DND-41 (cell line): ENCODE measurements around the gene ARFIP1.

Experiments
- EZH2 ChIP-seq: IDR thresholded peaks from 3 replicates; pipeline ENCODE4 v1.6.1; 2012; ENCODE audit warnings: borderline replicate concordance, low read depth, mild to moderate bottlenecking, moderate library complexity, low read length, inconsistent platforms; ENCODE audit not compliant: severe bottlenecking
- TF ChIP-seq, protein P1 (sequence below): IDR thresholded peaks from 2 replicates; pipeline ENCODE4 v1.5.1; 2012; ENCODE audit warnings: borderline replicate concordance, low read length, moderate library complexity, mild to moderate bottlenecking; ENCODE audit not compliant: poor library complexity, severe bottlenecking; ENCODE audit errors: extremely low read depth

DNA sequence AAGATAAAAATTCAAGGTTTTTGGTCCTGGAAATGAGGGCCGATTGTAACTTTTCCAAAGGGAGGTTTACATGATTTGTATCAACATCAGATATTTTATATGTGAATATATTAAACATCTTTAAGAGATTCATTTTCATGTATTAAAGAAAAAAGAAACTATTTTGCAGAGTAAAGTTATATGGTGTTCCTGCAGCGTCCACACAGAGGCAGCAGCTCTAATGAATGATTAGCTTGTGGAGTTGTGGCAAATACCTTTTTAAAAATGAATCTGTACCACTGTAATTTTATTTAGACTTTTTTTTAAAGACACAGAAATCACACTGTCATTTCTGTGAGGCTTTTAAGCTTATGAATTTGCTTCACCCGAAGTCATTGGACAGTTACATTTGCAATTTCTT, 130.8 kb downstream of the ARFIP1 start:
- TF ChIP-seq, protein P1, sequence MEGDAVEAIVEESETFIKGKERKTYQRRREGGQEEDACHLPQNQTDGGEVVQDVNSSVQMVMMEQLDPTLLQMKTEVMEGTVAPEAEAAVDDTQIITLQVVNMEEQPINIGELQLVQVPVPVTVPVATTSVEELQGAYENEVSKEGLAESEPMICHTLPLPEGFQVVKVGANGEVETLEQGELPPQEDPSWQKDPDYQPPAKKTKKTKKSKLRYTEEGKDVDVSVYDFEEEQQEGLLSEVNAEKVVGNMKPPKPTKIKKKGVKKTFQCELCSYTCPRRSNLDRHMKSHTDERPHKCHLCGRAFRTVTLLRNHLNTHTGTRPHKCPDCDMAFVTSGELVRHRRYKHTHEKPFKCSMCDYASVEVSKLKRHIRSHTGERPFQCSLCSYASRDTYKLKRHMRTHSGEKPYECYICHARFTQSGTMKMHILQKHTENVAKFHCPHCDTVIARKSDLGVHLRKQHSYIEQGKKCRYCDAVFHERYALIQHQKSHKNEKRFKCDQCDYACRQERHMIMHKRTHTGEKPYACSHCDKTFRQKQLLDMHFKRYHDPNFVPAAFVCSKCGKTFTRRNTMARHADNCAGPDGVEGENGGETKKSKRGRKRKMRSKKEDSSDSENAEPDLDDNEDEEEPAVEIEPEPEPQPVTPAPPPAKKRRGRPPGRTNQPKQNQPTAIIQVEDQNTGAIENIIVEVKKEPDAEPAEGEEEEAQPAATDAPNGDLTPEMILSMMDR = no peak
- TF ChIP-seq EZH2 = no peak
